Sigmoid colon (tissue), 4 donors: ENCODE measurements around the gene HMGCS2.

Source experiments
- POLR2A ChIP-seq, 2 donors: fragments of 450-650 bp; IDR thresholded peaks; one replicate each; pipeline ENCODE4 v1.6.1; 2016; ENCODE audit warnings: antibody characterized with exemption in 2 of 2, mild to moderate bottlenecking in 2 of 2, moderate library complexity in 2 of 2
- POLR2AphosphoS5 ChIP-seq, 4 donors: sonication (generic); formaldehyde crosslinking; IDR thresholded peaks; one replicate each; pipeline ENCODE4 v1.6.1; 2017; ENCODE audit warnings: antibody characterized with exemption in 4 of 4
- TF ChIP-seq, protein P1 (sequence below), 4 experiments: fragments of 450-650 bp in 3 of 4; fragments of 200-600 bp in 1 of 4; IDR thresholded peaks; one replicate each; pipeline ENCODE4 v1.5.1; 2016 to 2019; ENCODE audit warnings: antibody characterized with exemption in 4 of 4, mild to moderate bottlenecking in 3 of 4, moderate library complexity in 2 of 4

DNA sequence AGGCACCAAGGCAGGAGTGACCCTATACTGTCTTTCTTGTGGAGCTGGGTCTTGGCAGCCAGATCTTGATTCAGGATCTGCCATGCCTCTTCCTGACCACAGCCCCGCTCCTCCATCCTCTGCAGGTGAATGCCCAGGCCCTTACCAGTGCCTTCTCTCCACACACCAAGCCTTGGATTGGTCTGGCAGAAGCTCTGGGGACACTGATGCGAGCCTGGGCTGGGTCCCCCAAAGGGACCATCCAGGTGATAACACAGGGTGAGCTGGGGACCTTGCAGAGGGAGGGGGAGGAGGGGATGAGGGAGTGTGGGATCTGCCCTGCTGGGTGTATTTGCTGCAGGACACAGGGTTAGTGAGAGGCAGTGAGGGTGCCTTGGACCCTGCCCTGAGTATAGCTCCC is 28.4 kb downstream of the HMGCS2 start:
- TF ChIP-seq, protein P1, sequence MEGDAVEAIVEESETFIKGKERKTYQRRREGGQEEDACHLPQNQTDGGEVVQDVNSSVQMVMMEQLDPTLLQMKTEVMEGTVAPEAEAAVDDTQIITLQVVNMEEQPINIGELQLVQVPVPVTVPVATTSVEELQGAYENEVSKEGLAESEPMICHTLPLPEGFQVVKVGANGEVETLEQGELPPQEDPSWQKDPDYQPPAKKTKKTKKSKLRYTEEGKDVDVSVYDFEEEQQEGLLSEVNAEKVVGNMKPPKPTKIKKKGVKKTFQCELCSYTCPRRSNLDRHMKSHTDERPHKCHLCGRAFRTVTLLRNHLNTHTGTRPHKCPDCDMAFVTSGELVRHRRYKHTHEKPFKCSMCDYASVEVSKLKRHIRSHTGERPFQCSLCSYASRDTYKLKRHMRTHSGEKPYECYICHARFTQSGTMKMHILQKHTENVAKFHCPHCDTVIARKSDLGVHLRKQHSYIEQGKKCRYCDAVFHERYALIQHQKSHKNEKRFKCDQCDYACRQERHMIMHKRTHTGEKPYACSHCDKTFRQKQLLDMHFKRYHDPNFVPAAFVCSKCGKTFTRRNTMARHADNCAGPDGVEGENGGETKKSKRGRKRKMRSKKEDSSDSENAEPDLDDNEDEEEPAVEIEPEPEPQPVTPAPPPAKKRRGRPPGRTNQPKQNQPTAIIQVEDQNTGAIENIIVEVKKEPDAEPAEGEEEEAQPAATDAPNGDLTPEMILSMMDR (IDR thresholded peaks at IDR 0.05) = no peak
- TF ChIP-seq POLR2AphosphoS5 (IDR thresholded peaks at IDR 0.05) (no peak), POLR2A (IDR thresholded peaks at IDR 0.05) (no peak)
